Ovary (tissue), 3 donors: ENCODE results near the gene STN1.

Source experiments
- CTCF ChIP-seq, 3 donors: fragments of 450-650 bp in 2 of 3; fragments of 200-600 bp in 1 of 3; IDR thresholded peaks; one replicate each; pipeline versions ENCODE4 v1.5.1 to v1.8.0; 2016 to 2022; ENCODE audit warnings: antibody characterized with exemption in 3 of 3, mild to moderate bottlenecking in 1 of 3
- EP300 ChIP-seq: sonication (generic); formaldehyde crosslinking; IDR thresholded peaks from one replicate; pipeline ENCODE4 v1.6.1; 2017; ENCODE audit warnings: antibody characterized with exemption
- POLR2A ChIP-seq: fragments of 450-650 bp; IDR thresholded peaks from one replicate; pipeline ENCODE4 v1.6.1; 2017; ENCODE audit warnings: antibody characterized with exemption, mild to moderate bottlenecking, moderate library complexity
- donor health status: DM: no; HTN: no; CAD: no.

DNA sequence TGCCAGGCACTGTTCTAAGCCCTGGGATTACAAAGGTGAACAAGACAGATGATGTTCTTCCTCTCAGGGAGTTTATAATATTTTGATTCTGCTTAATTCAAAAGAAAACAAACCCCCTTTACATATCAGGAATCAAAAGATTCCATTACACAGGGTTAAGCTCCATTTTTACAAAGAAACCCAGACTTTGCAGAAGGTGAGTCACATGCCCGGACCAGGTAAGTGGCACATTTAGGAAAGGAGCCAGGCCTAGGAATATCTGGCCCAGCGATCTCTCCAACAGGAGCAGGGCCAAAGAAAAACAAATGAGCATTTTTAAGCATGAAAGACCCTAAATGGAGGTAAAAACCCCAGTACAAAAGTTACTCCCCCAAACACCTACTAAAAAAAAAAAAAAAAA lies 1.1 kb downstream of the STN1 start:
- TF ChIP-seq CTCF (IDR thresholded peaks at IDR 0.05) (no peak), EP300 (no peak), POLR2A (no peak)
